ENCODE data around the gene SH3RF1.

The SH3RF1 gene

DNA sequence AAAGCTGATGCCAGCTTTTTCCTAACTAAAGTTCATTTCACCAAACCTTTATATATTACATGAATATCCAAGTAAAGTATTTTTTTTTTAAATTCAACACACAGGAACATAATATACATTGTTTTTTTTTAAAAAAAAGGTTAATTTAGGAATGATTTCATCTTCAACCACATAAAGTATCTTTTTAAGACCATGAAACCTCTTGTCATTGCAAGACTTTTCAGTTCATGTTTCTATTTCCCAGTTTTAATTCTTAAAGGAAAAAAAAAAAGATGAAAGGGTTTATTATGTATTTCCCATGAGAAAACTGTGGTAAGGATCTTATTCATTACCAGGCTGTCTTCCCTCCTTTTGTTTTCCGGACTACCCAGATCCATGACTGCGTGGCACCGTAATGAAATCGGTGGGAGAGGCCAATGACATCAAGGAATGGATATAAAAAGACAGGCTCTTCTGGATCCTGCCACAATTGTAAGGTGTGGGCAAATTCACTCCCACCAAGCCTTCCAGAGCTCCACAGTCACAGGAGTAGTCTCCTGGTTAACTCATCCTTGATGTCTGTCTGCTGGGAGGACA lies 176.0 kb downstream of the SH3RF1 start:
- no peak overlapping the region for H3K4me3 ChIP-seq (ENCODE audit: low read depth, low read length)
- no peak for DNase-seq (ENCODE audit: low read depth)
- TF ChIP-seq POLR2A (IDR thresholded peaks at IDR 0.05; ENCODE audit: extremely low read depth, insufficient read length) (no peak), MYC (IDR thresholded peaks at IDR 0.05; ENCODE audit: low read depth, low read length) (no peak)
- TF ChIP-seq, protein P1, sequence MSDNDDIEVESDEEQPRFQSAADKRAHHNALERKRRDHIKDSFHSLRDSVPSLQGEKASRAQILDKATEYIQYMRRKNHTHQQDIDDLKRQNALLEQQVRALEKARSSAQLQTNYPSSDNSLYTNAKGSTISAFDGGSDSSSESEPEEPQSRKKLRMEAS (IDR thresholded peaks at IDR 0.05; ENCODE audit: low read depth, low read length): no peak
- TF ChIP-seq, protein P2, sequence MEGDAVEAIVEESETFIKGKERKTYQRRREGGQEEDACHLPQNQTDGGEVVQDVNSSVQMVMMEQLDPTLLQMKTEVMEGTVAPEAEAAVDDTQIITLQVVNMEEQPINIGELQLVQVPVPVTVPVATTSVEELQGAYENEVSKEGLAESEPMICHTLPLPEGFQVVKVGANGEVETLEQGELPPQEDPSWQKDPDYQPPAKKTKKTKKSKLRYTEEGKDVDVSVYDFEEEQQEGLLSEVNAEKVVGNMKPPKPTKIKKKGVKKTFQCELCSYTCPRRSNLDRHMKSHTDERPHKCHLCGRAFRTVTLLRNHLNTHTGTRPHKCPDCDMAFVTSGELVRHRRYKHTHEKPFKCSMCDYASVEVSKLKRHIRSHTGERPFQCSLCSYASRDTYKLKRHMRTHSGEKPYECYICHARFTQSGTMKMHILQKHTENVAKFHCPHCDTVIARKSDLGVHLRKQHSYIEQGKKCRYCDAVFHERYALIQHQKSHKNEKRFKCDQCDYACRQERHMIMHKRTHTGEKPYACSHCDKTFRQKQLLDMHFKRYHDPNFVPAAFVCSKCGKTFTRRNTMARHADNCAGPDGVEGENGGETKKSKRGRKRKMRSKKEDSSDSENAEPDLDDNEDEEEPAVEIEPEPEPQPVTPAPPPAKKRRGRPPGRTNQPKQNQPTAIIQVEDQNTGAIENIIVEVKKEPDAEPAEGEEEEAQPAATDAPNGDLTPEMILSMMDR (IDR thresholded peaks at IDR 0.05; ENCODE audit: low read depth, low read length): no peak

DNA sequence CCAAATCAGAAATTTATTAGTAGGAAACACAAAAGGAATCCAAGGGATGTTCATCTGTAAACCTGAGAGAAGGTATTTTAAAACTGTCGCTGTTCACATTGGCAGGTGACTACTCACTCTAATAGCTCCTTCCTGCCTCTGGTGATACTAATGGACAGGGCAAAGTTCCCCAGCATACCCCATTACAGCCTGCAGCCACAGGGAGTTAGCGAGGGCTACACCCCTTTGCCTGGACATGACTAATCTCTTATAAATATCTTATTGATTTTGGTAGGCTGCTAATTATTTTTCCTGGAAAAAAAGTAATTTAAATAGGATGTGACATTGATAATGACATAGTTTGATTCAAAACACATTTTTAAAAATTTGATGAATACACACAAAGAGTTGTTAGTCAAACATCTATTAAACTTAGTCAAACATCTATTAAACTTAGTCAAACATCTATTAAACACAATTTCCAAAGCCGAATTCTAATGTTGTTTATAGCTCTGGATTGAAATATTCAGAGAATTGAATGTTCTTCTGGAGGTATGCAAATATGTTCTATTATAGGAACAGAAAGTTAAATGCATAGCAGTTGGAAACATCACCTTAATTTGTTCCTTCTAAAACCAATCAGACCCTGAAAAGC lies 177.8 kb downstream of the SH3RF1 start:
- no peak overlapping the region for H3K4me3 ChIP-seq (ENCODE audit: low read depth, low read length)
- DNase-seq (ENCODE audit: low read depth): no peak
- TF ChIP-seq POLR2A (IDR thresholded peaks at IDR 0.05; ENCODE audit: extremely low read depth, insufficient read length) (no peak), MYC (IDR thresholded peaks at IDR 0.05; ENCODE audit: low read depth, low read length) (no peak)
- TF ChIP-seq, protein P2 (IDR thresholded peaks at IDR 0.05; ENCODE audit: low read depth, low read length): no peak
- TF ChIP-seq, protein P1 (IDR thresholded peaks at IDR 0.05; ENCODE audit: low read depth, low read length): no peak

DNA sequence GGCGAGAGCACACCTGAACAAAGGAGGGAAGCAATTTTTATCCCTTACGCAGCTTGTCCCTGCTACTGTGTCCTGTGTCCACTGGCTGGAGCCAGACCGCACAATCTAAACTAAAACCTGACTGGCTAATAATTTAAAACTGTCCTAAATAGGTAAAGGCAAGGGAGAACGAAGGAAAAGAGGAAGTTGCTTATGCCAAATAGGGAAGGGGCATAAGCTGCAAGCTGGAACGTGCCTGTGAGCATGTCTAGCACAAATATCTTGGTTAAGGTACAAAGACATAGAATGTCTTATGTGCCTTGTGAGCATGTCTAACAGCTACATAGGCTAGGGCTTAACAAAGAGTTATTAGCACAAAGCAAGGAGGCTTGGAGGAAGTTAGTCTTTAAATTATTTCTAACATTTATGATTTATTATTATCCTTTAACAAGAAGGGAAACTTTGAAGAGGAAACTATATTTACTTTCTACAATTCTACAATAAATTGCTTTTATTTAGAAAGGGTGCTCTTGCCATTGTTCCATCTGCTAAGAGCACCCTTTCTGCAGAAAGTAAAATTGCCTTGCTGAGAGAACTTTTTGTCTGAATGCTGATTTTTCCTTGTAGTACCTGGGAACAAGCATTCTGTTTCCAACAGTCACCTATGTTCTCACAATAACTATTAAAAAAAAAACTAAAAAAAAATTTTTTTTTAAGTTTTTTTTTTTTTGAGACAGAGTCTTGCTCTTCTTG lies 180.1 kb downstream of the SH3RF1 start:
- H3K4me3 ChIP-seq (ENCODE audit: low read depth, low read length): no peak overlapping the region
- DNase-seq (ENCODE audit: low read depth): peak; percentile 47
- TF ChIP-seq, protein P1 (IDR thresholded peaks at IDR 0.05; ENCODE audit: low read depth, low read length): peak; percentile 26; the same call in 1 of the 2 replicates
- TF ChIP-seq MYC (IDR thresholded peaks at IDR 0.05; ENCODE audit: low read depth, low read length): no peak

DNA sequence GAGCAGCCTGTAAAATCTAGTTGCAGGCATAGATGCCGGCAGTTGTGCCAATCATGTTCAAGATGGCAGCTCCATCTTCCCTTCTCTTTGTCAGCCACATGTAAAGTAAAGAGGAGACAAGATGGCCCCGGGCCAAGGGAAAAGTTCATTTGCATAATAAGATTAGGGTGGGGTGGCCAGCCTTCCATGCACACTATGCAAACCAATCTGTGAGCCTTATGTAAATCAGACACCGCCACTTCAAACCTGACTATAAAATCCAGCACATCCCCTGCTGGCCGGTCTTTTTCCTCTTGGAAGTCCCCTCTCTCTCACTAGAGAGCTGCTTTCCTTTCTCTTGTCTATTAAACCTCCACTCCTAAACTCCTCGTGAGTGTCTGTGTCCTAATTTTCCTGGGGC lies 181.8 kb downstream of the SH3RF1 start:
- no peak for DNase-seq (ENCODE audit: low read depth)
- TF ChIP-seq MYC (IDR thresholded peaks at IDR 0.05; ENCODE audit: low read depth, low read length) (no peak), POLR2A (IDR thresholded peaks at IDR 0.05; ENCODE audit: extremely low read depth, insufficient read length) (no peak)
- TF ChIP-seq, protein P2 (IDR thresholded peaks at IDR 0.05; ENCODE audit: low read depth, low read length): no peak
- TF ChIP-seq, protein P1 (IDR thresholded peaks at IDR 0.05; ENCODE audit: low read depth, low read length): no peak
- H3K4me3 ChIP-seq (ENCODE audit: low read depth, low read length): no peak overlapping the region

DNA sequence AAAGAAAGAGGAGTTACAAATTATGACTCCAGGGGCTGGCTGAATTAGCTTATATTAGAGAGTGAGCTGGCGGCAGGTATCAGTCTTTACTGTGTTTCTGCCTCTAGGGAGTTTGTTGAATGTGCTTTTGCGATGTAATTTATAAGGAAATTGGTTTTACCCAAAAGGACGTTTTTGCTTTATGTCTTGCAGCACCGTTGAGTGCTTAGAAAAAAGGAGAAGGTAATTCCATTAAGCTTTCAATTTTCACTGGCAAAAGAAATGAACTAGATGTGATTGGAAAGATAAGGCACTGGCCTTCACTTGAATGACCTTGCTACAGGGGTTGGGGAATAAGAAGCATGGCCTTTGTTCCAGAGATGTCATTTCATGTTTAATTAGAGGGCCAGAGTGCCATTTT lies 185.8 kb downstream of the SH3RF1 start:
- no peak overlapping the region for H3K4me3 ChIP-seq (ENCODE audit: low read depth, low read length)
- DNase-seq (ENCODE audit: low read depth): no peak
- TF ChIP-seq, protein P1 (IDR thresholded peaks at IDR 0.05; ENCODE audit: low read depth, low read length): no peak
- TF ChIP-seq MYC (IDR thresholded peaks at IDR 0.05; ENCODE audit: low read depth, low read length): no peak
- no peak for TF ChIP-seq POLR2A (IDR thresholded peaks at IDR 0.05; ENCODE audit: extremely low read depth, insufficient read length)
- TF ChIP-seq, protein P2 (IDR thresholded peaks at IDR 0.05; ENCODE audit: low read depth, low read length): no peak

DNA sequence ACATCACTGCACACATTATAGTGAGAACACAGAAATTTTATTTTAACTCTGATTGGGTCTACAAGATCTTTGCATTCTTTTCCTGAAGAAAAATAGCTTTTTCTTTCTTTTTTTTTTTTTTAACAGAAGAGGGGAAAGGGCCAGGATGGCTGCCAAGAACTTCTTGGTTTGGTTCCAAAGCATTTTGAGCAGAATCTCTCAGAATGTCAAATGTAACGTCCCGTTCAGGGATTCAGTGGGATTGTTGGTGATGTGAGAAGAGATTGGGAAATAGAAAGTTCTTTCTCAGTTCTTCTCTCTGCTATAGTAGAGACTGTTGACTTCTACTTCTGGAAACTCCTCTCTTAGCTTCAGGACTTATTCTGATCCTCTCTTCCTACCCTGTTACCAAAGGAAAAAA lies 189.8 kb downstream of the SH3RF1 start:
- DNase-seq (ENCODE audit: low read depth): no peak
- no peak overlapping the region for H3K4me3 ChIP-seq (ENCODE audit: low read depth, low read length)
- TF ChIP-seq, protein P1 (IDR thresholded peaks at IDR 0.05; ENCODE audit: low read depth, low read length): no peak
- no peak for TF ChIP-seq POLR2A (IDR thresholded peaks at IDR 0.05; ENCODE audit: extremely low read depth, insufficient read length)
- TF ChIP-seq, protein P2 (IDR thresholded peaks at IDR 0.05; ENCODE audit: low read depth, low read length): no peak

All from NB4 (cell line).